ENCODE results near the gene IKZF5.

Gene IKZF5

DNA sequence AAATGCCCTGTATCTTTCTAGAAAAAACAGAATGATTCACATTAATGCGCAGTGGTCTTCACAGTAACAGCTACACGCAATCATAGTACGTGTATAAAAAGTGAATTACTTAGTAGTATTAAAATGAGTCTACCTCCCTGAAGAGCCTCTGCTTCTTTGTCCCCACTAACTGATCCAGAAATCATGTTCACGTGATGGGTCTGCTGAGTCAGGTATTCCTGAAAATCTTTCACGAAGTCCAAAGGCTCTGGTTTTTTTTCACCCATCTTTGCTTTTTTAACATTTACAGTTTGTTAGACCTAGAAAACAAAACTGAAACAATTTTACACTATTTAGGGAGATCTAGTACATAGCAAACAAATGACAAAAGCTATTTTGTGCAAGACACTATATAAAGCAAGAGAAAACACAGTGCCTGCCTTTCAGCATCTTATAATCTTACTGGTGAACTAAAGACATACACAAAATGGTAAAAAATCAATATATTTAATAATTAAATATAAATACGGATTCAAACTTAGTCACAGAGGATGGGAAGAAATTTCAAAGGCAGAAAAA is 10.2 kb downstream of the IKZF5 start:
- no peak for DNase-seq (ENCODE audit: low read depth in 2 of 2)
- TF ChIP-seq, protein P1, sequence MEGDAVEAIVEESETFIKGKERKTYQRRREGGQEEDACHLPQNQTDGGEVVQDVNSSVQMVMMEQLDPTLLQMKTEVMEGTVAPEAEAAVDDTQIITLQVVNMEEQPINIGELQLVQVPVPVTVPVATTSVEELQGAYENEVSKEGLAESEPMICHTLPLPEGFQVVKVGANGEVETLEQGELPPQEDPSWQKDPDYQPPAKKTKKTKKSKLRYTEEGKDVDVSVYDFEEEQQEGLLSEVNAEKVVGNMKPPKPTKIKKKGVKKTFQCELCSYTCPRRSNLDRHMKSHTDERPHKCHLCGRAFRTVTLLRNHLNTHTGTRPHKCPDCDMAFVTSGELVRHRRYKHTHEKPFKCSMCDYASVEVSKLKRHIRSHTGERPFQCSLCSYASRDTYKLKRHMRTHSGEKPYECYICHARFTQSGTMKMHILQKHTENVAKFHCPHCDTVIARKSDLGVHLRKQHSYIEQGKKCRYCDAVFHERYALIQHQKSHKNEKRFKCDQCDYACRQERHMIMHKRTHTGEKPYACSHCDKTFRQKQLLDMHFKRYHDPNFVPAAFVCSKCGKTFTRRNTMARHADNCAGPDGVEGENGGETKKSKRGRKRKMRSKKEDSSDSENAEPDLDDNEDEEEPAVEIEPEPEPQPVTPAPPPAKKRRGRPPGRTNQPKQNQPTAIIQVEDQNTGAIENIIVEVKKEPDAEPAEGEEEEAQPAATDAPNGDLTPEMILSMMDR (IDR thresholded peaks at IDR 0.05; ENCODE audit: low read depth, low read length), result no peak
- no peak overlapping the region for H3K4me3 ChIP-seq (replicated peaks in 1 of 2; ENCODE audit: low read depth in 2 of 2, low read length in 2 of 2)

DNA sequence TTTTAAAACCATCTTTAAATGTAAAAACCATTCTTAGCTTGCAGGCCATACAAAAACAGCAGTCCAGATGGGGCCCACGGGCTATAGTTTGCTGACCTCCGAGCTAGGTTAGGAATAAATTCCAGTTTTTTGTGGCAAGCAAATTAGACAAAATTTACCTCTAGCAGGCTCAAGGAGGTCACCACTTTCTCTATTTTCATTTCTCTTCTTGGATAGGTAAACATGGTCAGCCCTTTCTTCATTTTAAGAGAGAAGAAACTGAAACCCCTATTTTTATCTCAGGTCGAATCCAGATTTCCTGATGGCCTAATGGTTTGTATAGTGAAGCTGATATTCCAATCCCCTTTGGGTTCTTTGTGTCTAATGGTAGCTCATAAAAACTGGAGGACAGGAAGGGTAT is 10.7 kb downstream of the IKZF5 start:
- TF ChIP-seq, protein P1 (IDR thresholded peaks at IDR 0.05; ENCODE audit: low read depth, low read length), result no peak
- no peak overlapping the region for H3K4me3 ChIP-seq (replicated peaks in 1 of 2; ENCODE audit: low read depth in 2 of 2, low read length in 2 of 2)
- DNase-seq (ENCODE audit: low read depth in 2 of 2), result no peak

DNA sequence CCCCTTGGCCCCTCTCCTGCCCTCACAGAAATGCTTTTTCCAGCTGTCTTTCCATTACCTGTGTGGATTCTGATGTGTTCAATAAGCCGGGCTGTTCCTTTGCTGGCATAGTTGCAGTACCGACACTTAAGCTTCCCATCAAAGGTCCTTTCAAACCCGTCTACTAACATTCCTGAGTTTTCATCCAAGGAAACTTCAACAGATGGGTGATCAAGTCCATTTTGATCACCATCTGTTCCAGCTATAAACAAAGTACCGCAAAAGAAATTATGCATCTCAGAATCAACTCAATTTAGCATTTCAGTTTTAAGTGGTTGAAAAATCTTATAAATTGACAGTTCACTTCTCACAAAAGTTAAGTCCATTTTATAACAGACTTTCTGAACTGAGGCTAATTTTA is 12.7 kb downstream of the IKZF5 start:
- no peak for DNase-seq (ENCODE audit: low read depth in 2 of 2)
- no peak overlapping the region for H3K4me3 ChIP-seq (replicated peaks in 1 of 2; ENCODE audit: low read depth in 2 of 2, low read length in 2 of 2)
- TF ChIP-seq, protein P1 (IDR thresholded peaks at IDR 0.05; ENCODE audit: low read depth, low read length), result no peak

DNA sequence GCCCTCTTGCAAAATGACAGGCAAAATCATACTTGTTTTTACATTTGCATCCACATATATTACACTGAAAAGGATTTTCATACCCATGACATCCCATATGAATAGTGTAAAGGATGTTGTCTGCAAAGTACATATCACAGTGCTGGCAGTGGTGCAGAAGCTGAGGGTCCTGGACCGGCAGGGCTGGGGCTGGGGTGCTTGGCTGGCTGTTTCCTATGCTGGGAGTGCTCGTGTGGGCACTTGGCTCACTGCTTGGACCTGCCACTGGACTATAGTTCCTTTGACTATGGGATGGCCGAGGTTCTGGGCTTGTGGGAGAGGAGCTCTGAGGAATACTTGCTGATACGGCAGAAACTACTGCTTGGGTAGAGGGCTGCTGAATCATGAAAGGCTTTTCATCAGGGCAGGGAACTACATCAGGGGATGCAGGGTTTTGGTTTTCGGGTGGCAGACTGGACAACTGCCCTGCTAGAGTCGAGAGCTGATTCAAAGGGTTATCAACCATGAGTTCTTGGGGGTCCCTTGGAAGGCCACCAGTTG is 14.7 kb downstream of the IKZF5 start:
- H3K4me3 ChIP-seq (replicated peaks in 1 of 2; ENCODE audit: low read depth in 2 of 2, low read length in 2 of 2), result no peak overlapping the region
- TF ChIP-seq, protein P1 (IDR thresholded peaks at IDR 0.05; ENCODE audit: low read depth, low read length), result no peak
- no peak for DNase-seq (ENCODE audit: low read depth in 2 of 2)

DNA sequence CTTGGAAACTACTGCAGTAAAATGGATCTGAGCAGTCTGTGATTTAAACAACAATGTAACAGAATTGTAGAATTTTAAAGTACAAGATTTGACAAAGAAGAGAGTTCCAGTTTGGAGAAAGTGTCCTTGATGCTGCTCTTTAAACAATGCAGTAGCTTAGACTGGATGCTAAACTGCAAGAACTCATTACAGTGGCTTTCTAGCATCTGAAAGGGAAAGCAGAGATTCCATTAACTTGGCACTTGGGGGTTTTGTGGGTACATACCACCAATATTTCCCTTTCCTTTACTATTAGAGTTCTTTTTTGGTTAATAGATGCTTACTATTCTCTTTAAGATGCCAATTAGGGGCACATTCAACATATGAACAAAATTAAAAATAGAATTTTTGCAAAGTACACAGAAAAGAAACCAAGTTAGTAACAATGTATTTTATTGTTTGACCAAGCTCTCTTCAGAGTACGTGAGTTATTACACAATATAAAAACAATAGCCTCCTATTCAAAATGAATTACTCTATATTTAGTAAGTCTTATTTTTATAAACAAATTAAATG is 16.5 kb downstream of the IKZF5 start:
- no peak for DNase-seq (ENCODE audit: low read depth in 2 of 2)
- TF ChIP-seq, protein P1 (IDR thresholded peaks at IDR 0.05; ENCODE audit: low read depth, low read length), result no peak
- H3K4me3 ChIP-seq (replicated peaks in 1 of 2; ENCODE audit: low read depth in 2 of 2, low read length in 2 of 2), result no peak overlapping the region

DNA sequence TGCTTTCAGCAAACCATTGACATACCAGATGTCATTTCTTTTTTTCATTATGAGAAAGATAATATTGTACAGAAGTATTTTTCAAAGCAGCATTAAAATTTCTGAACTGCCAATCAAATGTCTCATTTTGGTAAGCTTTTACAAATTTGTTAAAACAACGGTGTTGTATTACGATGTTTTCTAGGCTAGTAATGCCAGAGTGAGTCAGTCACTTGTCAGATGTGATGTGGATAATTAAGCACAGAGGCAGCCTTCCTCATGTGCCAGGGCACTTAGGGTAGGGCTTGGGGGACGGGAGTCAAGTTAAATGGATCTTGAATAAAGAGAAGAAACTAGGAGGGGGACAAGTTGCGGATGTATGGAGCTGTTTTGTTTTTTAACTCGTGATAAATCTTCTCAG is 18.3 kb downstream of the IKZF5 start:
- DNase-seq (ENCODE audit: low read depth in 2 of 2), result peak in 1 of 2 donors; percentile 8
- TF ChIP-seq, protein P1 (IDR thresholded peaks at IDR 0.05; ENCODE audit: low read depth, low read length), result no peak
- no peak overlapping the region for H3K4me3 ChIP-seq (replicated peaks in 1 of 2; ENCODE audit: low read depth in 2 of 2, low read length in 2 of 2)

Data from cardiac fibroblast (primary cell).